H1 (cell line): Measurements from ENCODE around the gene RETREG1. TPM values are rescaled to one million over a fixed set of nuclear protein-coding genes. Genes with fewer than 3 reads are reported as not detected.

ENCODE experiments used
- CTCF ChIA-PET: fragments of 300-600 bp; sonication (Branson Sonifier 250); formaldehyde crosslinking; loops from one replicate; lab custom pipeline; 2021; ENCODE audit not compliant: partially characterized antibody; lab: Charles Lee
- POLR2A ChIA-PET: fragments of 300-600 bp; sonication (Branson Sonifier 250); formaldehyde crosslinking; loops from one replicate; lab custom pipeline; 2021; ENCODE audit warnings: inconsistent platforms; ENCODE audit not compliant: partially characterized antibody; lab: Charles Lee
- DNase-seq, 2 experiments: peaks; one replicate each; pipeline versions ENCODE4 v3.0.0 to v3.0.0-alpha.2; 2010 to 2022; ENCODE audit warnings: low spot score in 2 of 2, low read depth in 1 of 2, mixed read lengths in 1 of 2
- FAIRE-seq: peaks from 2 replicates; lab custom pipeline; 2011; peaks lifted over from hg19 to GRCh38; lab: Jason Lieb, UNC
- H2AFZ ChIP-seq: 2 replicates; pipeline ENCODE4 v1.8.1; 2012; ENCODE audit warnings: low read length, inconsistent platforms
- H2AK5ac ChIP-seq: 2 replicates; pipeline ENCODE4 v1.6.1; 2013; ENCODE audit warnings: low read depth, low read length
- H2BK120ac ChIP-seq: replicated peaks from 2 replicates; pipeline ENCODE3; 2013; ENCODE audit warnings: low read depth, low read length, inconsistent platforms
- H2BK12ac ChIP-seq: 2 replicates; pipeline ENCODE4 v1.6.1; 2013; ENCODE audit warnings: low read depth, low read length
- H2BK15ac ChIP-seq: 2 replicates; pipeline ENCODE4 v1.6.1; 2013; ENCODE audit warnings: low read length
- H2BK20ac ChIP-seq: 2 replicates; pipeline ENCODE4 v1.6.1; 2013; ENCODE audit warnings: low read length
- H2BK5ac ChIP-seq: 2 replicates; pipeline ENCODE4 v1.6.1; 2013; ENCODE audit warnings: low read depth, low read length
- H3K14ac ChIP-seq: 2 replicates; pipeline ENCODE4 v1.6.1; 2013; ENCODE audit warnings: inconsistent platforms; ENCODE audit not compliant: insufficient read length
- H3K18ac ChIP-seq: 2 replicates; pipeline ENCODE4 v1.6.1; 2013; ENCODE audit warnings: low read length; ENCODE audit errors: extremely low read depth
- H3K23ac ChIP-seq: 2 replicates; pipeline ENCODE4 v1.6.1; 2013; ENCODE audit warnings: inconsistent platforms; ENCODE audit not compliant: insufficient read length
- H3K23me2 ChIP-seq: 2 replicates; pipeline ENCODE4 v1.6.1; 2013; ENCODE audit warnings: low read depth, low read length
- H3K27ac ChIP-seq: 2 replicates; pipeline ENCODE4 v1.6.1; 2011; ENCODE audit warnings: low read depth, low read length, inconsistent platforms
- H3K27me3 ChIP-seq, 4 experiments: replicated peaks in 1 of 4; 1 replicate in 1 of 4; 2 replicates in 3 of 4; pipeline versions ENCODE4 v1.6.1 to v1.8.1; 2011 to 2013; ENCODE audit warnings: low read length in 3 of 4, mild to moderate bottlenecking in 3 of 4, inconsistent platforms in 2 of 4, mixed read lengths in 2 of 4, moderate library complexity in 1 of 4; ENCODE audit not compliant: control insufficient read depth in 3 of 4, insufficient read depth in 3 of 4; ENCODE audit errors: extremely low read depth in 1 of 4
- H3K36me3 ChIP-seq, 4 experiments: 2 replicates each; pipeline versions ENCODE4 v1.6.1 to v1.8.1; 2011 to 2013; ENCODE audit warnings: mild to moderate bottlenecking in 4 of 4, low read length in 3 of 4, moderate library complexity in 2 of 4, control low read depth in 1 of 4, inconsistent platforms in 1 of 4; ENCODE audit not compliant: insufficient read depth in 4 of 4, control insufficient read depth in 2 of 4
- H3K4ac ChIP-seq: replicated peaks from 2 replicates; pipeline ENCODE3; 2013; ENCODE audit warnings: low read length, low read depth, mixed read lengths, inconsistent platforms; ENCODE audit not compliant: insufficient read length
- H3K4me1 ChIP-seq, 4 experiments: replicated peaks in 1 of 4; 1 replicate in 1 of 4; 2 replicates in 3 of 4; pipeline versions ENCODE4 v1.6.1 to v1.8.1; 2011 to 2013; ENCODE audit warnings: low read length in 3 of 4, inconsistent platforms in 2 of 4, mixed read lengths in 1 of 4; ENCODE audit not compliant: insufficient read depth in 4 of 4, control insufficient read depth in 3 of 4
- H3K4me2 ChIP-seq, 2 experiments: 2 replicates each; pipeline versions ENCODE4 v1.6.1 to v1.8.1; 2011 to 2013; ENCODE audit warnings: low read depth in 2 of 2, low read length in 2 of 2, control low read depth in 1 of 2, inconsistent platforms in 1 of 2, mild to moderate bottlenecking in 1 of 2; ENCODE audit not compliant: insufficient read depth in 1 of 2
- H3K4me3 ChIP-seq, 4 experiments: fragments of 200-600, 300-600 bp in 1 of 4; sonication (generic), shearing (Covaris generic), sonication (Bioruptor Twin) in 1 of 4; 2 replicates each; pipeline versions ENCODE4 v1.5.1 to v1.8.1; 2011 to 2016; ENCODE audit warnings: low read length in 4 of 4, low read depth in 3 of 4, control low read depth in 2 of 4, inconsistent platforms in 2 of 4, mild to moderate bottlenecking in 2 of 4, mixed read lengths in 1 of 4, moderate library complexity in 1 of 4; ENCODE audit not compliant: insufficient read depth in 2 of 4; ENCODE audit errors: extremely low read depth in 1 of 4
- H3K56ac ChIP-seq: replicated peaks from 2 replicates; pipeline ENCODE3; 2013; ENCODE audit warnings: low read depth, mild to moderate bottlenecking, mixed read lengths, low read length, inconsistent platforms; ENCODE audit not compliant: insufficient read length
- H3K79me1 ChIP-seq: 2 replicates; pipeline ENCODE4 v1.6.1; 2013; ENCODE audit warnings: low read depth, low read length, control low read depth
- H3K79me2 ChIP-seq, 2 experiments: 2 replicates each; pipeline versions ENCODE4 v1.6.1 to v1.8.1; 2012 to 2013; ENCODE audit warnings: low read length in 2 of 2, mild to moderate bottlenecking in 2 of 2, inconsistent platforms in 1 of 2; ENCODE audit not compliant: insufficient read depth in 2 of 2, control insufficient read depth in 1 of 2
- H3K9ac ChIP-seq, 4 experiments: replicated peaks in 1 of 4; 1 replicate in 1 of 4; 2 replicates in 3 of 4; pipeline versions ENCODE4 v1.6.1 to v1.8.1; 2011 to 2013; ENCODE audit warnings: low read depth in 3 of 4, low read length in 3 of 4, control low read depth in 2 of 4, mild to moderate bottlenecking in 2 of 4, moderate library complexity in 2 of 4, inconsistent platforms in 1 of 4; ENCODE audit errors: extremely low read depth in 1 of 4
- H3K9me3 ChIP-seq, 2 experiments: 2 replicates each; pipeline versions ENCODE4 v1.6.1 to v1.8.1; 2012 to 2013; ENCODE audit warnings: mild to moderate bottlenecking in 2 of 2, moderate library complexity in 2 of 2, control low read depth in 1 of 2, inconsistent platforms in 1 of 2, low read depth in 1 of 2, low read length in 1 of 2, mixed read lengths in 1 of 2; ENCODE audit not compliant: insufficient read depth in 2 of 2
- H4K20me1 ChIP-seq, 2 experiments: replicated peaks in 1 of 2; 2 replicates each; pipeline versions ENCODE3 to v1.8.1; 2011 to 2013; ENCODE audit warnings: inconsistent platforms in 2 of 2, low read length in 2 of 2, mild to moderate bottlenecking in 1 of 2; ENCODE audit not compliant: insufficient read depth in 2 of 2, control insufficient read depth in 1 of 2
- H4K5ac ChIP-seq: 2 replicates; pipeline ENCODE4 v1.6.1; 2013; ENCODE audit warnings: low read length, low read depth, mixed read lengths, inconsistent platforms; ENCODE audit not compliant: insufficient read length
- H4K8ac ChIP-seq: 2 replicates; pipeline ENCODE4 v1.8.0; 2013; ENCODE audit warnings: mild to moderate bottlenecking, moderate library complexity, low read length, inconsistent platforms; ENCODE audit not compliant: insufficient read depth; ENCODE audit errors: extremely low read depth
- H4K91ac ChIP-seq: replicated peaks from 2 replicates; pipeline ENCODE3; 2013; ENCODE audit warnings: low read length, mixed read lengths, inconsistent platforms; ENCODE audit not compliant: insufficient read length
- BACH1 ChIP-seq: IDR thresholded peaks from 2 replicates; pipeline ENCODE4 v1.6.1; 2012; ENCODE audit warnings: low read length, improper control_type of control experiment
- FOSL1 ChIP-seq: IDR thresholded peaks from 2 replicates; pipeline ENCODE4 v1.6.1; 2011; ENCODE audit warnings: mild to moderate bottlenecking, low read depth, low read length, moderate library complexity; ENCODE audit not compliant: insufficient read depth
- GABPA ChIP-seq: IDR thresholded peaks from 2 replicates; pipeline ENCODE4 v1.6.1; 2011; ENCODE audit warnings: mild to moderate bottlenecking, low read length, moderate library complexity, borderline replicate concordance; ENCODE audit not compliant: insufficient read depth
- KDM1A ChIP-seq: fragments of 200-600, 300-600 bp; sonication (generic); IDR thresholded peaks from 2 replicates; pipeline ENCODE4 v1.7.1; 2016; ENCODE audit warnings: mild to moderate bottlenecking, low read length, borderline replicate concordance
- KDM5A ChIP-seq: fragments of 200-600 bp; IDR thresholded peaks from 2 replicates; pipeline ENCODE4 v1.7.1; 2012; ENCODE audit warnings: mild to moderate bottlenecking, low read length, inconsistent platforms, mixed read lengths
- MAFK ChIP-seq: IDR thresholded peaks from 2 replicates; pipeline ENCODE4 v1.6.1; 2012; ENCODE audit warnings: low read depth, mild to moderate bottlenecking, improper control_type of control experiment, low read length
- PHF8 ChIP-seq: fragments of 200-600 bp; sonication (generic); conservative IDR thresholded peaks from 2 replicates; pipeline ENCODE4 v1.7.1; 2012; ENCODE audit warnings: low read depth, mild to moderate bottlenecking, inconsistent platforms, low read length, moderate library complexity
- POLR2AphosphoS5 ChIP-seq: IDR thresholded peaks from 2 replicates; pipeline ENCODE4 v1.6.1; 2011; ENCODE audit warnings: low read depth, low read length
- SIN3A ChIP-seq, 2 experiments: IDR thresholded peaks in 1 of 2; conservative IDR thresholded peaks in 1 of 2; 2 replicates each; pipeline ENCODE4 v1.6.1; 2011 to 2012; ENCODE audit warnings: low read length in 2 of 2, improper control_type of control experiment in 1 of 2, low read depth in 1 of 2, mild to moderate bottlenecking in 1 of 2
- SIRT6 ChIP-seq: IDR thresholded peaks from one replicate; pipeline ENCODE4 v1.7.1; 2012; ENCODE audit warnings: low read length, inconsistent platforms
- SP2 ChIP-seq: IDR thresholded peaks from 2 replicates; pipeline ENCODE4 v1.6.1; 2012; ENCODE audit warnings: mild to moderate bottlenecking, low read length, inconsistent platforms
- SP4 ChIP-seq: IDR thresholded peaks from 2 replicates; pipeline ENCODE4 v1.6.1; 2012; ENCODE audit warnings: low read length, inconsistent platforms
- TAF1 ChIP-seq: IDR thresholded peaks from 2 replicates; pipeline ENCODE4 v1.6.1; 2011; ENCODE audit warnings: mild to moderate bottlenecking, low read depth, low read length
- TAF7 ChIP-seq: optimal IDR thresholded peaks from 2 replicates; pipeline ENCODE3; 2011; ENCODE audit warnings: low read depth, mild to moderate bottlenecking, inconsistent platforms, low read length, moderate library complexity, borderline replicate concordance
- WGBS, 2 experiments: shearing (Covaris generic) in 1 of 2; methylation state at CpG; one replicate each; pipeline versions ENCODE4 v1.1.6 to v1.1.7; 2013 to 2015; ENCODE audit warnings: low lambda C conversion rate in 2 of 2, mixed read lengths in 2 of 2, inconsistent platforms in 1 of 2, low coverage in 1 of 2, missing lambda C conversion rate in 1 of 2; ENCODE audit not compliant: insufficient replicate concordance in 2 of 2, insufficient coverage in 1 of 2, insufficient read length in 1 of 2; ENCODE audit errors: extremely low coverage in 1 of 2, missing lambda C conversion rate in 1 of 2; 5-methylcytosine and 5-hydroxymethylcytosine counted together
- polyA plus RNA-seq, 7 experiments: library from polyadenylated mRNA; depleted of rRNA in 3 of 7; stranded (reverse) in 5 of 7; unstranded in 2 of 7; fragments of >200 nt in 5 of 7; fragments of 200-250 nt in 2 of 7; gene quantifications; 1 replicate in 5 of 7; 2 replicates in 1 of 7; 4 replicates in 1 of 7; pipeline versions ENCODE4 v1.2.1 to v1.2.3, GENCODE V29; 2011 to 2013; ENCODE audit warnings: missing spikeins in 2 of 7, mixed read lengths in 2 of 7
- total RNA-seq: library from RNA; stranded (reverse); fragmentation: NEBNext Ultra II Directional; extraction: Animal tissue kit (Norgen Biotek cat#: 25700); gene quantifications from 2 replicates; pipeline ENCODE4 v1.2.1, GENCODE V29; 2021
- TF ChIP-seq, protein P1 (sequence below): IDR thresholded peaks from 2 replicates; pipeline ENCODE4 v1.6.1; 2011; ENCODE audit warnings: low read depth, mild to moderate bottlenecking, low read length; ENCODE audit not compliant: insufficient read depth

Gene RETREG1
- total and polyA plus RNA-seq, 2 of the 8 experiments (the other 6 are each of a cell fraction or from before 2014, with no cell fraction given), result 0.62 to 1.9 TPM

DNA sequence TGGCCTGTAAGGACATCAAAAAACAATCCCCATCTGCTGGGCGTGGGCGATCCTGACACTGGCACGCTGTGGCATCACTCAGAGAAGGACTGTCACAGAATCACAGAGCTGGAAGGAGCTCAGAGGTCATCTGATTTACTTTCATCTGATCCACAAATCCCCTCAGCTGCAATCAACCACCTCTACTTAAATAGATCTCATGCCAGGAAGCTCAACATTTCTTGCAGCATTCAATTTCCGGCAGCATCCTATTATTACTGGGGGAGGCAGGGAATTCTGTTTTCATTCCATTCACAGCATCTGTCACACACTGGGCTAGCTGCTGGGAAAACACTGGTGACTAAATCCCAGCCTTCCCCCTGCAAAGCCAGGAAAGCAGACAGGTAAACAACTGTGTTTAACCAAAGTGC is 38.3 kb downstream of the RETREG1 start:
- no peaks in the 10 kb centered on the region for H3K23me2 ChIP-seq
- H3K4ac ChIP-seq, result no peak overlapping the region
- H4K91ac ChIP-seq, result no peak overlapping the region
- no peak overlapping the region for H2AFZ ChIP-seq
- no peaks in the 10 kb centered on the region for H3K36me3 ChIP-seq
- H2AK5ac ChIP-seq, result no peak overlapping the region
- H3K79me1 ChIP-seq, result no peaks in the 10 kb centered on the region
- H2BK120ac ChIP-seq, result no peak overlapping the region
- no peak overlapping the region for H3K27ac ChIP-seq
- POLR2A ChIA-PET, result no interaction called here
- CTCF ChIA-PET, result interaction anchor here (0.5 to 4.5 kb wide), 8 partner anchors 16 to 611 kb away, joined by 3 to 25 read pairs (median 4); no protein-coding TSS in a partner anchor
- H3K23ac ChIP-seq, result no peak overlapping the region
- peaks cover 1 to 20% (median 12%) of the 10 kb centered on the region in 4 experiments for H3K4me1 ChIP-seq
- no peak overlapping the region for H3K4me2 ChIP-seq
- no peak overlapping the region for H3K14ac ChIP-seq
- no peak overlapping the region for H2BK5ac ChIP-seq
- TF ChIP-seq FOSL1, result no peak
- TF ChIP-seq SP4, result no peak
- TF ChIP-seq PHF8, result no peak
- TF ChIP-seq TAF1, result no peak
- TF ChIP-seq BACH1, result no peak
- TF ChIP-seq MAFK, result no peak
- no peak for TF ChIP-seq POLR2AphosphoS5
- TF ChIP-seq KDM5A, result no peak
- TF ChIP-seq SIRT6, result no peak
- no peak for TF ChIP-seq KDM1A
- TF ChIP-seq, protein P1, sequence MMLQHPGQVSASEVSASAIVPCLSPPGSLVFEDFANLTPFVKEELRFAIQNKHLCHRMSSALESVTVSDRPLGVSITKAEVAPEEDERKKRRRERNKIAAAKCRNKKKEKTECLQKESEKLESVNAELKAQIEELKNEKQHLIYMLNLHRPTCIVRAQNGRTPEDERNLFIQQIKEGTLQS, result no peak
- TF ChIP-seq TAF7, result no peak
- TF ChIP-seq GABPA, result no peak
- no peak for TF ChIP-seq SP2
- TF ChIP-seq SIN3A (conservative IDR thresholded peaks at IDR 0.05 in 1 of 2, IDR thresholded peaks at IDR 0.05 in 1 of 2; ENCODE audit: low read depth in 1 of 2, low read length in 2 of 2), result no peak
- DNase-seq, result no peak
- H3K27me3 ChIP-seq, result no peaks in the 10 kb centered on the region; a peak in 1 of 7 replicates
- H2BK15ac ChIP-seq, result no peak overlapping the region
- H2BK20ac ChIP-seq, result no peak overlapping the region
- H4K20me1 ChIP-seq, result no peaks in the 10 kb centered on the region
- no peak overlapping the region for H4K5ac ChIP-seq
- H3K56ac ChIP-seq, result no peak overlapping the region
- no peak overlapping the region; a peak in 1 of 7 replicates for H3K9ac ChIP-seq
- H4K8ac ChIP-seq, result no peak overlapping the region
- 93% methylated on average over 4 of the region's 4 CpGs; no CpG with 5 or more reads in 1 of the 2 experiments for WGBS, 2 experiments
- no peak overlapping the region for H3K4me3 ChIP-seq
- no peak for FAIRE-seq
- H3K79me2 ChIP-seq, result no peaks in the 10 kb centered on the region
- no peaks in the 10 kb centered on the region for H3K9me3 ChIP-seq
- H3K18ac ChIP-seq, result no peak overlapping the region
- no peak overlapping the region for H2BK12ac ChIP-seq
